Measurements from ENCODE around the gene CHKB. TPM values are rescaled to one million over a fixed set of nuclear protein-coding genes. Genes with fewer than 3 reads are reported as not detected.

CHKB gene
- total and polyA plus RNA-seq, 2 of the 8 experiments (the other 6 are each of a cell fraction or from before 2014, with no cell fraction given) = 27.9 to 42.2 TPM

GRCh38 chr22:50627642-50628542, 45.2 kb upstream of the CHKB start, which contains the start of gene ARSA (continued):
- TF ChIP-seq CHD7 (IDR thresholded peaks at IDR 0.05; ENCODE audit: insufficient replicate concordance, low read length) (no peak), SIRT6 (IDR thresholded peaks at IDR 0.05; ENCODE audit: low read length) (no peak), CBX8 (IDR thresholded peaks at IDR 0.05; ENCODE audit: borderline replicate concordance, low read depth, low read length) (no peak), YY1 (IDR thresholded peaks at IDR 0.05; ENCODE audit: low read depth, low read length) (no peak), TBP (IDR thresholded peaks at IDR 0.05; ENCODE audit: low read depth, low read length) (no peak), ATF2 (IDR thresholded peaks at IDR 0.05; ENCODE audit: low read length) (no peak), TCF12 (IDR thresholded peaks at IDR 0.05; ENCODE audit: low read depth, low read length) (no peak), GABPA (IDR thresholded peaks at IDR 0.05; ENCODE audit: borderline replicate concordance, insufficient read depth, low read length) (no peak)
